GM21528 (cell line): ENCODE data around the gene CCT7.

Source experiments
- ATAC-seq: cut with Tn5 transposase; IDR thresholded peaks from one replicate; pipeline ENCODE4 v1.9.1; 2021; ENCODE audit warnings: mild to moderate bottlenecking, moderate library complexity; ENCODE audit not compliant: unreplicated experiment, low FRiP score

The CCT7 gene

DNA sequence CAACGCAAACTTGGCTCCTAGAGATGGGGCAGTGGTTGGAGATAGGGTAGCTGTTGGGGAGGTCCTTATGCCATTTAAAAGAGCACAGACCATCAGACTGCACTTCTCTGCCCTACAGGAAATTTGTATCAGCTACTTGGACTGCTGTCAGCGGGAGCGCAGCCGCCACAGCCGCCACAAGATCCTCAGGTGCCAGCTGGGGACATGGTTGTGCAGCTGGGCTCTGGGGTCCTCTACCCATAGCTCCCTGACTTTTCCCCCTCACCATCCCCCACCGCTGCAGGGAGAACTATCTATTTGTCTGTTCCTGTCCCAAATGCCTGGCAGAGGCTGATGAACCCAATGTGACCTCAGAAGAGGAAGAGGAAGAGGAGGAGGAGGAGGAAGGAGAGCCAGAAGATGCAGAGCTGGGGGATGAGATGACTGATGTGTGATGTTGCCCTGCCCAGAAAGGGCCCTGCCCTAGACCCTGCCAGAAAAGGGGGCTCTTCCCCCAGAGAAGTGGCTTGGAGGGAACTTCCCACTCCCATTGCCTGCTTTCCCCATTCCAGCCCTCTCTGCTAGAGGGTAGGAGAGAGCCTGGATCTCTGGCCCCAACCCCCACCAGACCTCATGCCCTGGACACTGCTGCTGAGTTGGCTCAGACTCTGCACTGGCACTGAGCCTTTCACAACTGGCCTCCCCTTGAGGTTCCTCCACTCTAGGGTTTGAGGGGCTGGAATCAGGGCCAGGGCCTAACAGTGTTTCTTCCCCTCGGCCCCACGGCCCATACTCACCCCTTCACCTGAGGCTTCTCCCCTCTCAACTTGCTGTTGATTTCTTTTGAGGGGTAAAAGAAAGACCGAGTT lies 8.4 kb upstream of the CCT7 start:
- ATAC-seq: no peak

DNA sequence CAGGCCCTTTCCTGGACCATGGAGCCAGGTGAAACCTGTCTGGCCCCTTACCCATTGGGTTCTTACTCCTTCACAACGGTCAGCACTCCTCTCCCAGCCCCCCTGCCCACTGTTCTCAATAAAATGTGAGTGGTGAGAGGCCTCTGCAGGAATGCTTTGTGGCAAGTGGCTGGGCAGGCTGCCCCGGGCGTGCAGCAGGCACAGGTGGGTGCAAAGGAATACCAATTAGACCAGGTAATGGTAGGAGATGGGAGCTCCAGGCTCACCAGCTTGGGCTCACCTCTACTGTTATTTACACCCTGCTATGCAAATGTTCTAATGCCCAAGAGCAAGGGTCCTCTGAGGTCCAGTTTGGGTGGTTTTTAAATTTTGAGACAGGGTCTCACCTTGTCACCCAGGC lies 7.0 kb upstream of the CCT7 start:
- no peak for ATAC-seq

DNA sequence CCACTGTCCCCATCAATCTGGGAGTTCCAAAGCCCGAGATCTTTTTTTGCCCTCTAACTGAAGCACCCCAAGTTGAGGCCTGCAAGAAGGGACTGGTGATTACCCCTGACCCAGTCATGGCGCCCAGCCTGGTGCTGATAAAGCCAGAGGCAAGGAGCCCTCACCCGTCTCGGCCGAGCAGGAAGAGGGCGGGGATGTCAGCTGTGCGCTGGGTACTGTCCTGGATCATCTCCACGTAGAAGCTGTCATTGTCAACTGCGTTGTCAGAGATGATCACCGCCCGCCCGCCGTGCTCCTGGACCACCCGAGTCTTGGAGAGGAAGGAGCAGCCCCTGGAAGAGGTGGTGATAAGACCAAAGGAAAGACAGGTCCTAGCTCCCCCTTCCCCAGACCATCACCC lies 5.5 kb upstream of the CCT7 start:
- ATAC-seq: no peak

DNA sequence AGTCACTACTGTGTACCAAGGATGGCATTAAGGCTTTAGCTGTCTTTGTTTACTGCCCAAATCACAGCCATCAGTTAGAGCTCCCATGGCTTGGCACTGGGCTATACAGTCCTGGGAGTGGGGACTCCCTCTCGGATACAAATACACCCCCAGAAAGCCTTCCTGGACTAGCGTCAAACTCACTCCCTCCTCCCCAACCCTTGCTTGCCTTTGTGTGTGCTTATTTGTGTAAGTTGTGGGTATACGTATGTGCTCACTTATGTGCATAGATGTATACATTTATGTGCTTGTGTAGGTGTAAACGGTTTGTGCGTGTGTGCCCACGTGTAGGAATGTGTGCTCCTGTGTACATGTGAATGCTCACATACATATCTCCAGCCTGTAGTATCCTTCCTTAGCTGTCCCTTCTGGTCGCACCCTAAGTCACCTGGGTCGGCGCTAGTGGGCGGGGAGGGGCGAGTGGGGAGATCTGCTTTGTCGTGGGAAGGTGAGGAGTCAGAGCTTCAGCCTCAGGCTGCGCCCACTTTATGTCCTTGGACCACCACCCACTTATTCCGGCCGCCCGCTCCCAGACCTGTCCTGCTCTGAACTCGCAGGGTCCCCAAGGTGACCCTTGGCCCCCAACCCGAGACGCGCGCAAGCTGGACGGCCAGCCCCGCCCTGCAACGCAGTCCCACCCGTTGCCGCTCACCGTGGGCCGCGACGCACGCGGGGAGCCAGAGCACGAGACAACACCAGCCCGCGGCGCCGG lies 1.5 kb upstream of the CCT7 start:
- peak; percentile 17 for ATAC-seq

DNA sequence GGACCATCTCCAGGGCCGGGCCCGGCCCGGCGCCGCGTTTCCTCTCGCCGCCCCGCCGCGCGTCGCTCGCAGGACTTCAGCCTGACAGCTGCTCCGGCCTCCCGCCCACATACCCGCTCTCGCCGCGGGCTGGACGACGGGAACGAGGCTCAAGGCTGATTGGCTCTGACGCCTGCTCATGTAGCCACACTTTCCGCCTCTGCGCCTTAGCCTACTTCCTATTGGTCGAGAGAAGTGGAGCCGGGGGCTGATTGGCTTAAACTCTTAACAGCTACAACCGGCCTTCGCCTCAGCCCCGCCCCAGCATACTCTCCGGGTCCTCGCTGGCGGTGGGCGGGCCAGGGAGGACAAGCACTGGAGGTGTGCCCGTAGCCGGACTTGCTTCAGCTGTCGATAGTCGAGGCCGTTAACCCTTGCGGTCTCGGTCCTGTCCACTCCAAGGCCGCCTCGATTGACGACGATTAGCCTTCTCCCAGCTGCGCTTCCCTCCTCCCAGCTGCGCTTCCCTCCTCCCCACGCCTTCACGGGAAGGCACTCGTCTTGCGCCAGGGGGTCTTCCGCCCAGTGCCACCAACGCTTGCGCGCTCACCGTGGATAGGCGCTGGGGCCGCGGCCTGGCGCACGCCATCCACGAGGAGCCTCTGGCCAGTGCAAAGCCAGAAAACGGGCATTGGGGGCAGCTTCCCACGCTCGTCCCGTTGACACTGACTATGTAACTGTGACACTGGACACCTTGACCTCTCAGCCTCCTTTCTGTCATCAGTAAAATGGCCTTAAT lies 765 bp upstream of the CCT7 start, which contains the start of gene PRADC1:
Gene PRADC1 (minus strand): TSS at position 86 of the 778 bp plus-strand sequence. CDS start 79 bp downstream, at position 7.
- peak; percentile 91 for ATAC-seq

DNA sequence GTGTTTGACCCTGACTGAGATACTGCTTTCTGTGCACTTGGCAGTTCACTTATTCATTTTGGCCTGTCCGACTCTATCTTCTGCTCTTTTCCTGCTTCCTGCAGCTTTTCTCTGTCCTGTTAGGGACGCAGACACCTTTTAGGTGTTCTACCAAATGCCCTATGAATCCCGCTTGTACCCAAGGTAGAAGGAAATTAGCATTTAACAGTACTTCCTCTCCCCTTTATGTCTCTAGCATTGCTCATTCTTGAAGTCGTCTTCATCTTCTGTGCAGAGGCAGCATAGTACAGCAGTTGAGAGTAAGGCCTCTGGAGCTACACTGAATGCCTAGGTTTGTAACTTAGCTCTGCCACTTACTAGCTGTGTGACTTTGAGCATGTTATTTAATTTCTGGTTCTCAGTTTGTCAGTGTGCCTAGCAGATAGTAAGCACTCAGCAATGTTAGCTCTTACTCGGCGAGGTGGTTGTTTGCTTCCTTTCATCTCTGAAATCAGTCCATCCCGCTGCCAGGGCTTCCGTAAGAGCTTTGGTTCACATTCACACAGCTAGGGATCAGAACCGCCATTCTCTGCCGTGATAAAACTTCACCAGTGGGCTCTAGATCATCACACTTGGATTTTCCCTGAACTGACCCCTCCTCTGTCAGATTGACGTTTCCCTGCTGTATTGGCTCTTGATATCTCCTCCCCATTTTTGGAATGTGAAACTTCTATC lies 1.4 kb downstream of the CCT7 start:
- no peak for ATAC-seq

DNA sequence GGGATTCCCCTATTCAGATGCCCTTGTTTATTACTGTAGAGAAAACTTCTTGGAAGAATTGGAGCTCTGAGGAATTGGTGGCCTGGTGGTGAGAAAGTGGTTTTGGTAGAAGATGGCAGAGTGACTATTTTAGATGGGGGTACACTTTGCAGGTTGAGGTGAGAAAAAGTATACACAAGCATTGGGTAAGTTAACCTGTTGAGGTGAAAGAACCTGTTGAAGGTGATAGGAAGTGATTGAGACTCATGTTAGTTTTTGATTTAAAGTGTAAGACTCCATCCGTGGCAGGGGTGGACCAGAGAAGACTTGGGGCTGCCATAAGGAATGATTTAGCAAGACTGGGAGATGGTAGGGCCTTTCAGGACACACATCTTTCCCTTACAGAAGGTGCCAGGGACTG lies 3.1 kb downstream of the CCT7 start:
- ATAC-seq: no peak

DNA sequence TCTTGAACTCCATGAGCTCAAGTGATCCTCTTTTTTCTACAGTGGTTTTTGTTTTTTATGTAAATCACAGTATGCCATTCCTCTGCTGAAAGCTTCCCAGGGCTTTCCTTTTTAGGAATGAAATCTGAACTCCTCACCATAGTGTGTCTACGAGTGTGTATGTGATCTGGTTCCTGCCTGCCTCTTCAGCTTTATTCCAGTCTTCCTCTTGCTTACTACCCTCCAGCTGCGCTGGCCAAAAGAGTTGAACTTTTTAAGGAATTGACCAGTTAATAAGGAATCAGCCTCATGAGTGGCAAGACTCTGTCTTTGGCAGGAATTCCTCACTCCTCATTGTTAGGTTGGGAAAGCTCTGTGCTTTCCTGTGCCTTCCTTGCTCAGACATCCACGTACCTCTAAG lies 4.0 kb downstream of the CCT7 start:
- no peak for ATAC-seq

DNA sequence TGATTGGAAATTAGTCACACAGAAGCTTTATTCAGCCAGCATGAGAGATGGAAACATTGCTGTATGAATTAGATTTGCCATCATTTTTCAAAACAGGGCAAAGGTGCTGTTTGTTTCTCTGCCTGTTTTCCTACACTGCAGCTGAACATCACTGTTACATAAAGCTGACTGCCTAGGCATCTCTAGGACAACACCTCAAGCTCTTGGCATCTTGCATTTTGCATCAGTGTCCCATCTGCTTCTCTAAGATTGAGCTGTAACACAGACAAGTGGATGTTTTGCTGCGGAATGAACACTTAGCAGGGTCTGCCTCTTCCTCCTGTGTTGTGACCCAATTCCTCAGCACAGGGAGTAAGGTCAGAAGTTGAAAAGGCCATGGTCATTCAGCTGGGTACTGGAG lies 4.9 kb downstream of the CCT7 start:
- no peak for ATAC-seq

DNA sequence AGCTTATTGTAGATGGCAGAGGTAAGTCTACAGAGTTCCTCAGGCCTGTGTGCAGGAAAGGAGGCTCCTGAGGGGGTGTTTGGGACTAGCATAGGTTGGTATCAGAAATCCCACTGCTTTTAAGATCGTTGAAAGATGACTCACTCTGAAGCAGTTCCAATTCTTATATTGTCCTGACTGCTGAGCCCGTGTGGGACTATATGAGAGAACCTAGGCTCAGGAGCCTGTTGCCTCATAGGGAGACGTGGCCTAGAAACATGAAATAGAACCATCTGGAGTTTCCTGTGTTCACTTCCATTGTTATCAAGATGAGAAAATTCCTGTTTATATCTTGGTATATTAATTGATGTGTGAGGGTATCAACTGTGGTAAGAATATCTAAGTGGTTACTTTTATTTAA lies 5.7 kb downstream of the CCT7 start:
- no peak for ATAC-seq

DNA sequence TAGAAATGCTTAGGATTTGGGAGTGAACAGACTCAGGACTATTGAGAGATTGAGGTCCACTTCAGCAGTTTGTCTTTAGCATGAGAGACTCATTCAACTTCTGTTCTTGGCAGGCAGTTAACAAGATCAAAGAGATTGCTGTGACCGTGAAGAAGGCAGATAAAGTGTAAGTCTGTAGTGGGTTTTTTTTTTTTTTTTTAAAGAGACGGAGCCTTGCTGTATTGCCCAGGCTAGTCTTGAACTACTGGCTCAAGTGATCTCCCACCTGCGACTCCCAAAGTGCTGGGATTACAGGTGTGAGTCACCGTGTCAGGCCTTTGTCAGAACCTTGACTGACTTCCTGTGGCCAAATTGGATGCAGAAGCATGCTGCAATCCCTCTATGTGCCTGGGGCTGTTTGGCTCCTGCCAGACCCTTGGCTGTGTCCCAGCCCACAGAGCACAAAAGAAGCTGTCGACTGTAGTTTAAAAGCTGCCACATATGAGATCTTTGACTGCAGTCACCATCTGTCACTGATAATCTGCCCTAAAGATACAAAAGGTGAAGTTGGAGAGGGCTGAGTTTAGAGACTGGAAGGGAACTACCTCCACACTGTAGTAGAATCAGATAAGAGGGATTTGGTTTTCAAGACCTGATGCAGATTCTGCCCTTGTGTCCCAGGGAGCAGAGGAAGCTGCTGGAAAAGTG lies 9.9 kb downstream of the CCT7 start:
- ATAC-seq: no peak

DNA sequence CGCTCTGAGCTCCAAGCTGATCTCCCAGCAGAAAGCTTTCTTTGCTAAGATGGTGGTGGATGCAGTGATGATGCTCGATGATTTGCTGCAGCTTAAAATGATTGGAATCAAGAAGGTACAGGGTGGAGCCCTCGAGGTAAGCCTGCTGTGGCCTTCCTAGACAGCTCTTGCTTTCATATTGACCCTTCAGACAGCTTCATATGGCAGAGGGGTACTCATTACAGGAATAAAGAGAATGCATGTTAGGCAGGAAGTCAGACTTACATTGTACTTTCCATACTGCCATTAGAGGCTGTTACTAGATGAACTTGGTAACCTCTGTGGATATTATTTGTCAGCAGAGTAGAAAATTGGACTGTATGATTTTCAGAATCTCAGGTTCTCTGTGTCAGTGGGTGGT lies 10.5 kb downstream of the CCT7 start:
- no peak for ATAC-seq

DNA sequence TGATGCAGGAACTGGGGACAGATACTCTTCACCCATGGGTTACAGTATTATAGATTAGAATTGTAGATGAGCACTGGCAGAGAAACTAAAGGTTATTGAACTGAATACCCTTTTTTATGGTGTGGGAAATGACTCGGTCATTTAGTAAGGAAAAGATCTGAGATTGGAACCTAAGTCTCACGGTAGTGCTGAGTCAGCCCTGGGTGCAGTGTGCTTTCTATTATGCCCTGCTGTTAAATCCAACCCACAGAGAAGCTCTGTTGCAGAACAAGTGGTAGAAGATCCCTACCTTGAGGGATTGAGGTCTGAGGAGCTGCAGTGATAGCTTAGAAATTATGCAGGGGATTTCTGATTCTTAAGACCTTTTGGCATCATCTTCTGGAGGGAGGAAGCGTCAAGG lies 12.7 kb downstream of the CCT7 start:
- no peak for ATAC-seq

DNA sequence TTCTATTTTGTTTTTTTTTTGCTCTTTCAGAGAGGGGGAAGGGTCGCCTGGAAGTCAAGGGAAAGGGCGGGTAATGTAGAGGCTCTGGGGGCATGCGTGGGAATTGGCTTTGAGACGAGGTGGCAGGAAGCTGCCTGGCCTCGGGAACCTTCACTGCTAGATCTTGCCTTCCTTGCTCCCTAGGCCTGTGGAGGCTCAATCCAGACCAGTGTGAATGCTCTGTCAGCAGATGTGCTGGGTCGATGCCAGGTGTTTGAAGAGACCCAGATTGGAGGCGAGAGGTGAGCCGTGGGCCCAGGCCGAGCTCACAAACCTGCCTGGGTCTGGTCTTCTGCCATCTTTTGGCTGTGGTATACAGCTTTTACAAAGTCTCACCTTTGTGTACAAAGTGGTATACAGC lies 15.5 kb downstream of the CCT7 start:
- no peak for ATAC-seq

DNA sequence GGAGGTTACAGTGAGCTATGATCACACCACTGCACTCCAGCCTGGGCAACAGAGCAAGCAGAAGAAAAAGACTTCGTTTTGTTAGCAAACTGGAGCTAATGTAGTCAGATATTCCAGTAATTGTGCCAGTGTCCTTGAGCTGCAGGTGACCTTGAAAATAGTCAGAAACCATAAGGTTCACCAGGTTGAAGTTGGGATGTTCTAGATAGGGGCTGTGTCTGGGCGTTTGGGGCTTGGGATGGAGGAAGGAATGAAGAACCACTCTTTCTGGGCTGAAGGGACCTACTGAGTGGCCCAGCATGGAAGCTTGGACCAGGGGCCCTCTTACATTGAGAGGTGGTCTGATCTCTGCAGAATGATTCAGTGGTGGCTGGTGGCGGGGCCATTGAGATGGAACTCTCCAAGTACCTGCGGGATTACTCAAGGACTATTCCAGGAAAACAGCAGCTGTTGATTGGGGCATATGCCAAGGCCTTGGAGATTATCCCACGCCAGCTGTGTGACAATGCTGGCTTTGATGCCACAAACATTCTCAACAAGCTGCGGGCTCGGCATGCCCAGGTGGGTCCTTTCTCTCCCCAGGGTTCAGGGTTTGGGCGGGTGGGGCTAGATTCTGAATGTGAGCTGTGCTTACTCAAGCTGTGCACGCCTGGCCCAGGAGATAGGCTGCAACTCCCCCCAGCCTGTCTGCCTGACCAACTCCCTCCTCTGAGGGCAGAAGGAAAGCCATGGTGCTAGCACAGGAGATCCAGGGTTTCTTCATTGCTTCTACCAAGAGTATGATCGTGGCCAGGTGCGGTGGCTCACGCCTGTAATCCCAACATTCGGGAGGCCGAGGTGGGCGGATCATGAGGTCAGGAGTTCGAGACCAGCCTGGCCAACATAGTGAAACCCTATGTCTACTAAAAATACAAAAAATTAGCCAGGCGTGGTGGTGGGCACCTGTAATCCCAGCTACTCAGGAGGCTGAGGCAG lies 17.1 kb downstream of the CCT7 start:
- no peak for ATAC-seq

DNA sequence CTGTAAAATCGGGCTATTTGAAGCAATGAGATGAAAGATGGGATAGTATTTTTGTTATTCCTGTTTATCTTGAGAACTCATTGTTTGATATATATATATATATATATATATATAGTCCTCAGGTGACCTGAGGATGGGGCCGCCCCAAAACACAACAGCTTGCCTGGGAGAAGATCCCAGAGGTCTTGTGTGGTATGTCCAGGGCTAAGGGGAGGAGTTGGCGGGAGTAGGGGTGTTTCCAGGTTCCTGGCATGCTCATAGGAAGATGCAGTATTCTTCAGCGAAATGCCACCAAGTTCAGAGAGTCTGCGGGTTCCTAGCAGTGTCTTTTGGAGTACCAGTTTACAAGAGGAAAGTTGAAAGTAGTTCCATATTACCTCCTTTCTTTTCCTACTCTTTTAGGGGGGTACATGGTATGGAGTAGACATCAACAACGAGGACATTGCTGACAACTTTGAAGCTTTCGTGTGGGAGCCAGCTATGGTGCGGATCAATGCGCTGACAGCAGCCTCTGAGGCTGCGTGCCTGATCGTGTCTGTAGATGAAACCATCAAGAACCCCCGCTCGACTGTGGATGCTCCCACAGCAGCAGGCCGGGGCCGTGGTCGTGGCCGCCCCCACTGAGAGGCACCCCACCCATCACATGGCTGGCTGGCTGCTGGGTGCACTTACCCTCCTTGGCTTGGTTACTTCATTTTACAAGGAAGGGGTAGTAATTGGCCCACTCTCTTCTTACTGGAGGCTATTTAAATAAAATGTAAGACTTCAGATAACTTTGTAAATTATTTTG lies 18.3 kb downstream of the CCT7 start:
- no peak for ATAC-seq

DNA sequence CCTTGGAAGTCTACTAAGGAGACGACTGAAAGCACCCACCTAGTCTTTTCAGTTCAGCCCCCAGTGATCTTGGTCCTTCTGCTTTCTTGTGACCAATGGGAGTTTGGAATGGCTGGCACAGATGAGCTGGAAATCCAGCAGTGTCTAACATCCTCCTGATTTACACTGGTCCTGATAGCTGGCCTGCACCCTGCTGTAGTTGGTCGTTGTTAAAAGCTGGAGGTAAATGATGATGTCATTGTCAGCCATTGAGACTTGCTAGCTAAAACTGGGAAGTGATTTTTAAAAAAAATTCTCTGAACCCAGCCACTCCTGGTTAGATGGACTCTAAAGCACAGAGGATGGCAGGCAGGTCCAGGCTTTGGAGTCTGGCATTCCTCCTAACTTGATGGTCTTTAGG lies 19.3 kb downstream of the CCT7 start:
- ATAC-seq: no peak

DNA sequence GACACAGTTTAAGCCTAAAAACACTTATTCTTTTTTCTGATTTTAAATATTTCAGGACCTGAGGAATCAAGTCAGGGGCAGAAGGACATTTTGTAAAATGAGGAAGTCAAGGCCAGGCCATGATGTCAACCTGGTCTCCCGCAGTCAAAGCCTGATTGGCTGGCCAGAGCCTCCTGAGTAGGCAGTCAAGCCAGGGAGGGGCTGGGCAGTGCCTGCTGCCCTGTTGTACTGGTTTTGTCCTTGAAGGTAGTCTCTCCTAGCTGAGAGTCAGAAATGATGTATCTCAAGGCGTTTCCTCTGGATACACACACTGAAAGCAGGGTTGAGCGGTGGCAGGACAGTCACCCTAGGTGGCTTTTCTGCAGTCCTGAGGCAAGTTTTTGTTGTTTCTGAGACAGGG lies 19.8 kb downstream of the CCT7 start:
- no peak for ATAC-seq
